Prostate gland (tissue), 2 donors: Measurements from ENCODE around the gene FAM186B. TPM values are rescaled to one million over a fixed set of nuclear protein-coding genes. Genes with fewer than 3 reads are reported as not detected.

Experiments used
- DNase-seq: peaks from one replicate; pipeline ENCODE4 v3.0.0-alpha.2; 2019; ENCODE audit warnings: low spot score
- H3K27ac ChIP-seq, 2 donors: fragments of 200-600 bp; sonication (generic); 2 replicates each; pipeline ENCODE4 v1.5.1; 2017 to 2019
- H3K27me3 ChIP-seq: fragments of 200-600 bp; sonication (generic); replicated peaks from 2 replicates; pipeline ENCODE4 v1.5.1; 2019; ENCODE audit not compliant: insufficient read depth
- H3K36me3 ChIP-seq, 2 donors: fragments of 200-600 bp; sonication (generic); 1 replicate in 1 of 2; 2 replicates in 1 of 2; pipeline versions ENCODE4 v1.5.1 to v1.8.1; 2017 to 2019
- H3K4me1 ChIP-seq: fragments of 200-600 bp; sonication (generic); replicated peaks from 2 replicates; pipeline ENCODE4 v1.5.1; 2019
- H3K4me3 ChIP-seq, 2 donors: fragments of 200-600 bp; sonication (generic); 2 replicates each; pipeline ENCODE4 v1.5.1; 2017 to 2019
- H3K9me3 ChIP-seq: fragments of 200-600 bp; sonication (generic); 2 replicates; pipeline ENCODE4 v1.5.1; 2017
- CTCF ChIP-seq, 4 experiments: fragments of 200-600 bp in 2 of 4; fragments of 450-650 bp in 2 of 4; sonication (generic) in 2 of 4; IDR thresholded peaks; 1 replicate in 3 of 4; 2 replicates in 1 of 4; pipeline ENCODE4 v1.5.1; 2016 to 2019; ENCODE audit warnings: antibody characterized with exemption in 4 of 4, mild to moderate bottlenecking in 2 of 4, moderate library complexity in 2 of 4
- POLR2A ChIP-seq: fragments of 450-650 bp; IDR thresholded peaks from one replicate; pipeline ENCODE4 v1.6.1; 2016; ENCODE audit warnings: antibody characterized with exemption, mild to moderate bottlenecking
- POLR2AphosphoS5 ChIP-seq: sonication (generic); formaldehyde crosslinking; IDR thresholded peaks from one replicate; pipeline ENCODE4 v1.6.1; 2017; ENCODE audit warnings: antibody characterized with exemption
- whole genome bisulfite sequencing: methylation state at CpG from one replicate; pipeline ENCODE4 v1.1.5; 2018; 5-methylcytosine and 5-hydroxymethylcytosine counted together
- intact Hi-C: fragments of 100-400 bp; cut with DNase I; formaldehyde crosslinking; loops from one replicate; pipeline ENCODE4 v1.14.2; 2022
- total RNA-seq, 2 donors: library from RNA; depleted of rRNA; stranded (reverse); fragments of >200 nt; gene quantifications; one replicate each; pipeline ENCODE4 v1.1.0, GENCODE V29; 2016

The FAM186B gene
- total RNA-seq, 2 donors from 2014 or later = 0.23 to 10.0 TPM

DNA sequence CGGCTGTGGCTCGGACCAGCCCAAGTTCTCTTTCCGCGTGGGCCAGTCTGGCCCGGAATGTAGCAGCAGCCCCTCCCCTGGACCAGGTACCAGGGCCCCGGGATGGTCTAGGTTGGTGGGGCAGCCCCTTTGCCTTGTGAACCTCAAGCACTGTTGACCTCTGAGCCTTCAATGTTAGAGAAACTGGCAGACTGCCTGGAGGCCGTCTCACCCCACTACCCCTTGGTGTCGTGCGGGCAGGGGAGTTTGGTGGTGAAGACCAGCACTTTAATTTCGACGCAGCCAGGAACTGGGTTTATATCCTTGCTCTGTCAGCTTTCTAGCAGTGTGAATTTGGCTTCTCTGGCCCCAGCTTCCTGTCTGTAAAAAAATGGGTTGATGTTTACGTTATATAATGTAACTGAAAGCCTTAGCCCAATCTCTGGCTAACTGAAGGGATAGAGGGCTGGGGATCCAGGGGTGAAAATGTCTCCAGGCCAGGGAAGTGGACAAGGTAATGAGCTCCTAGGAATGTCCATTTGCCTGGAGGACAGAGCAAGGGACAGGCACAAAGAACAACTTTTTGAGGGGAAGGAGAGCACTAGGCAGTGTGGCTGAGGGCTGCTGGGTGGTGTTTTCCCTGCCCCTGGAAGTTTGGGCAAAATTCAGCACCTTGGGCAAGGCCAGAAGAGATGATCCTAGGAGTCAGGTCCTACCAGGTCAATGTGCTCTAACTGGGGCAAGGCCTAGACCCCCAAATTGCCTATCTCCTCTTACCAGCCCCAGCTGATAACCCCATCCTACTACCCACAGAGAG is 48.9 kb downstream of the FAM186B start:
- no peak for TF ChIP-seq POLR2AphosphoS5
- no peak for TF ChIP-seq CTCF (IDR thresholded peaks at IDR 0.05)
- no peaks in the 10 kb centered on the region for H3K9me3 ChIP-seq
- no peak for DNase-seq
- intact Hi-C loops = no loop called here
- H3K4me3 ChIP-seq = no peak overlapping the region
- H3K27ac ChIP-seq = no peak overlapping the region
- H3K4me1 ChIP-seq = no peaks in the 10 kb centered on the region
- H3K36me3 ChIP-seq = peaks cover 12 to 18% of the 10 kb centered on the region in 2 donors
- WGBS = 81% methylated on average over 11 of the region's 12 CpGs
- no peaks in the 10 kb centered on the region for H3K27me3 ChIP-seq

- H3K27me3 ChIP-seq = no peaks in the 10 kb centered on the region
- intact Hi-C loops = no loop called here
- no peaks in the 10 kb centered on the region for H3K4me1 ChIP-seq
- TF ChIP-seq POLR2AphosphoS5 = no peak
- TF ChIP-seq POLR2A = no peak
- TF ChIP-seq CTCF (IDR thresholded peaks at IDR 0.05) = no peak
- no peak for DNase-seq
- no peak overlapping the region for H3K27ac ChIP-seq
- H3K4me3 ChIP-seq = no peak overlapping the region
- peaks cover 12 to 18% of the 10 kb centered on the region in 2 donors for H3K36me3 ChIP-seq
- 81% methylated on average over 18 of the region's 18 CpGs for WGBS
- no peaks in the 10 kb centered on the region for H3K9me3 ChIP-seq
These were observed 49.6 kb downstream of the FAM186B start for GRCh38 chr12:49555631-49556390.

GRCh38 chr12:49554266-49554665 is 51.2 kb downstream of the FAM186B start:
- Histone ChIP-seq H3K36me3 (peaks cover 7 to 10% of the 10 kb centered on the region in 2 donors), H3K4me3 (no peak overlapping the region), H3K4me1 (no peaks in the 10 kb centered on the region), H3K9me3 (no peaks in the 10 kb centered on the region), H3K27ac (no peak overlapping the region), H3K27me3 (no peaks in the 10 kb centered on the region)
- TF ChIP-seq POLR2AphosphoS5 (no peak), CTCF (IDR thresholded peaks at IDR 0.05) (no peak), POLR2A (no peak)
- 82% methylated on average over 15 of the region's 15 CpGs for WGBS
- intact Hi-C loops = no loop called here
- no peak for DNase-seq

DNA sequence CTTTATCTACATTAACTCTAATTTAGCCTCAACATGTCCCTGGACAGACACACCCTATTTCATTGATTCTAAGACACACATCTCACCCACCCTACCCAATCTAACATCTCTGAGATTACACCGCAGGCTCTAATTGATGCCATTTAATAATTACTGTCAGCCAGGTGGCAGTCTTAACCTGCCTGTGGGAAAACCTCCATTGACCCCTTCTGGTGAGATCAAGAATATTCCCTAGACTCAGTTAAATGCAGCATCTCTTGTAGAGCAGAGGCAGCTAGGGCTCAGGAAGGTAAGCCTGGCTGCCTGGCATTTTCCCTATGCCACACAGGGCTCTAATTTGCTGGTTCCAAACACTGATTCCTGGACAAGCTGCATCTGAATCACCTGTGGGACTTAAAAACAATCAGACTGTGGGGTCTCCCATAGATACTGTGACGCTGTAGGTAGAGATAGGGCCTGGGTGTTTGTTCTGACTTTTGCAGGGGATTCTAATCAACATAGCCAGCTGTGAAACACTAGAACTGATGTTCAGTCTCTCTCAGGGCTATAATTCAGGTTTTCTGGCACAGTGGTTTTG is 51.8 kb downstream of the FAM186B start:
- H3K4me3 ChIP-seq = no peak overlapping the region
- peaks cover 3 to 9% of the 10 kb centered on the region in 2 donors for H3K36me3 ChIP-seq
- no peak for DNase-seq
- no peaks in the 10 kb centered on the region for H3K27me3 ChIP-seq
- H3K27ac ChIP-seq = no peak overlapping the region
- TF ChIP-seq POLR2A = no peak
- peak in 3 of 4 experiments; percentile 11 to 56 (median 52) for TF ChIP-seq CTCF (IDR thresholded peaks at IDR 0.05)
- TF ChIP-seq POLR2AphosphoS5 = no peak
- H3K4me1 ChIP-seq = no peaks in the 10 kb centered on the region
- no peaks in the 10 kb centered on the region for H3K9me3 ChIP-seq
- WGBS = 65% methylated on average over 2 of the region's 2 CpGs
- intact Hi-C loops = no loop called here
